ENCODE measurements around the gene PPRC1.
"Not testable (repeated sequence)": the region's sequence is repeated elsewhere in the genome, so short reads cannot be mapped to it uniquely, and the experiment has no call there.

PPRC1 gene

GRCh38 chr10:102150970-102151773 is 18.3 kb downstream of the PPRC1 start:
- no peak for DNase-seq (ENCODE audit: low spot score)

- peak; percentile 99 for DNase-seq (ENCODE audit: low spot score)
These were observed 19.1 kb downstream of the PPRC1 start, which contains the start of gene NOLC1 for GRCh38 chr10:102151774-102152544. TSS of gene NOLC1 (plus strand) at chr10:102152389. CDS start at chr10:102152411, 22 bp downstream.

GRCh38 chr10:102152545-102152890 is 19.7 kb downstream of the PPRC1 start:
- no peak for DNase-seq (ENCODE audit: low spot score)

GRCh38 chr10:102153093-102153620 is 20.3 kb downstream of the PPRC1 start:
- no peak for DNase-seq (ENCODE audit: low spot score)

- no peak for DNase-seq (ENCODE audit: low spot score)
These were observed 21.8 kb downstream of the PPRC1 start for GRCh38 chr10:102154466-102155116.

GRCh38 chr10:102157224-102157623 is 24.4 kb downstream of the PPRC1 start:
- no peak for DNase-seq (ENCODE audit: low spot score)

GRCh38 chr10:102159051-102159597 is 26.3 kb downstream of the PPRC1 start:
- DNase-seq (ENCODE audit: low spot score): no peak

GRCh38 chr10:102159831-102160230 is 27.0 kb downstream of the PPRC1 start:
- DNase-seq (ENCODE audit: low spot score): no peak

GRCh38 chr10:102163342-102163989 is 30.6 kb downstream of the PPRC1 start:
- no peak for DNase-seq (ENCODE audit: low spot score)

- DNase-seq (ENCODE audit: low spot score): no peak
These were observed 35.0 kb downstream of the PPRC1 start for GRCh38 chr10:102167861-102168260.

- no peak for DNase-seq (ENCODE audit: low spot score)
These were observed 37.8 kb downstream of the PPRC1 start for GRCh38 chr10:102170602-102171001.

GRCh38 chr10:102172288-102172687 is 39.4 kb downstream of the PPRC1 start:
- no peak for DNase-seq (ENCODE audit: low spot score)

GRCh38 chr10:102175415-102175814 is 42.6 kb downstream of the PPRC1 start:
- no peak for DNase-seq (ENCODE audit: low spot score)

- no peak for DNase-seq (ENCODE audit: low spot score)
These were observed 51.8 kb downstream of the PPRC1 start for GRCh38 chr10:102184606-102185005.

GRCh38 chr10:102185272-102185671 is 52.4 kb downstream of the PPRC1 start:
- DNase-seq (ENCODE audit: low spot score): no peak

GRCh38 chr10:102185811-102186527 is 53.1 kb downstream of the PPRC1 start:
- no peak for DNase-seq (ENCODE audit: low spot score)

GRCh38 chr10:102188298-102188940 is 55.6 kb downstream of the PPRC1 start:
- no peak for DNase-seq (ENCODE audit: low spot score)

- DNase-seq (ENCODE audit: low spot score): not testable (repeated sequence)
These were observed 56.4 kb downstream of the PPRC1 start for GRCh38 chr10:102188941-102189898.

- DNase-seq (ENCODE audit: low spot score): no peak
These were observed 59.1 kb downstream of the PPRC1 start for GRCh38 chr10:102191956-102192355.
